Sigmoid colon (tissue), 4 donors: ENCODE results near the gene MYO7B.

Source experiments
- CTCF ChIP-seq, 4 experiments: fragments of 450-650 bp in 3 of 4; fragments of 200-600 bp in 1 of 4; IDR thresholded peaks; one replicate each; pipeline ENCODE4 v1.5.1; 2016 to 2019; ENCODE audit warnings: antibody characterized with exemption in 4 of 4, mild to moderate bottlenecking in 3 of 4, moderate library complexity in 2 of 4
- EP300 ChIP-seq, 4 donors: sonication (generic); formaldehyde crosslinking; IDR thresholded peaks; one replicate each; pipeline ENCODE4 v1.6.1; 2017; ENCODE audit warnings: antibody characterized with exemption in 4 of 4
- POLR2A ChIP-seq, 2 donors: fragments of 450-650 bp; IDR thresholded peaks; one replicate each; pipeline ENCODE4 v1.6.1; 2016; ENCODE audit warnings: antibody characterized with exemption in 2 of 2, mild to moderate bottlenecking in 2 of 2, moderate library complexity in 2 of 2
- POLR2AphosphoS5 ChIP-seq, 4 donors: sonication (generic); formaldehyde crosslinking; IDR thresholded peaks; one replicate each; pipeline ENCODE4 v1.6.1; 2017; ENCODE audit warnings: antibody characterized with exemption in 4 of 4

GRCh38 chr2:127551221-127551930, 15.9 kb downstream of the MYO7B start:
- TF ChIP-seq CTCF (IDR thresholded peaks at IDR 0.05) (no peak), EP300 (IDR thresholded peaks at IDR 0.05) (no peak), POLR2A (IDR thresholded peaks at IDR 0.05) (no peak), POLR2AphosphoS5 (IDR thresholded peaks at IDR 0.05) (no peak)
